Dermis microvascular lymphatic vessel endothelial cell (primary cell): ENCODE data around the gene CYP17A1. TPM values are rescaled to one million over a fixed set of nuclear protein-coding genes. Genes with fewer than 3 reads are reported as not detected.
"Not testable (repeated sequence)": the region's sequence is repeated elsewhere in the genome, so short reads cannot be mapped to it uniquely, and the experiment has no call there.

Source experiments
- DNase-seq, 2 donors: peaks; one replicate each; pipeline versions ENCODE4 v3.0.0 to v3.0.0-alpha.2; 2010; ENCODE audit warnings: low read depth in 2 of 2
- total RNA-seq: library from RNA; depleted of rRNA; stranded (reverse); fragments of >200 nt; gene quantifications from 2 replicates; pipeline ENCODE4 v1.2.1, GENCODE V29; 2014

CYP17A1 gene, protein sequence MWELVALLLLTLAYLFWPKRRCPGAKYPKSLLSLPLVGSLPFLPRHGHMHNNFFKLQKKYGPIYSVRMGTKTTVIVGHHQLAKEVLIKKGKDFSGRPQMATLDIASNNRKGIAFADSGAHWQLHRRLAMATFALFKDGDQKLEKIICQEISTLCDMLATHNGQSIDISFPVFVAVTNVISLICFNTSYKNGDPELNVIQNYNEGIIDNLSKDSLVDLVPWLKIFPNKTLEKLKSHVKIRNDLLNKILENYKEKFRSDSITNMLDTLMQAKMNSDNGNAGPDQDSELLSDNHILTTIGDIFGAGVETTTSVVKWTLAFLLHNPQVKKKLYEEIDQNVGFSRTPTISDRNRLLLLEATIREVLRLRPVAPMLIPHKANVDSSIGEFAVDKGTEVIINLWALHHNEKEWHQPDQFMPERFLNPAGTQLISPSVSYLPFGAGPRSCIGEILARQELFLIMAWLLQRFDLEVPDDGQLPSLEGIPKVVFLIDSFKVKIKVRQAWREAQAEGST
- under 0.01 TPM in 1 of 2 replicates, not detected in the other for total RNA-seq

DNA sequence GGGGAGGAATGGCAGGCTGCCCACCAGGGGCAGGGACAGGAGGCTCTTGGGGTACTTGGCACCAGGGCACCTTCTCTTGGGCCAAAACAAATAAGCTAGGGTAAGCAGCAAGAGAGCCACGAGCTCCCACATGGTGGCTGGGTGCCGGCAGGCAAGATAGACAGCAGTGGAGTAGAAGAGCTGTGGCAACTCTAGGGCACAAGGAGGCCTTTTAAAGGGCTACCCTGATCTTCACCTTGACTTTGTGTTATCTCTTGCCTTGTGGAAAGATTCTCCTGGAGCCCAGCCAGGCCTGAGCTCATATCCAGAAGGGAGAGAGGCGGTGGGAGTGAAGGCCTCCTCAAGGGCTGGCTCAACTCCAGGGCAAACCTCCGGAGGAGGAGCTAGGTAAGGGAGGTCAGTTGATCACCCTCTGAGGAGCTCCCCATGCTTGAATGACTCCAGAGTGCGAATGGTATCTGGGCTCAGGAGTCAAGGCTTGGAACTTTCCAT is at the start of gene CYP17A1:
Gene CYP17A1, minus strand, starts transcription at position 184 of the 492 bp plus-strand sequence. Its CDS starts 52 bp downstream, at position 132.
- DNase-seq = no peak

DNA sequence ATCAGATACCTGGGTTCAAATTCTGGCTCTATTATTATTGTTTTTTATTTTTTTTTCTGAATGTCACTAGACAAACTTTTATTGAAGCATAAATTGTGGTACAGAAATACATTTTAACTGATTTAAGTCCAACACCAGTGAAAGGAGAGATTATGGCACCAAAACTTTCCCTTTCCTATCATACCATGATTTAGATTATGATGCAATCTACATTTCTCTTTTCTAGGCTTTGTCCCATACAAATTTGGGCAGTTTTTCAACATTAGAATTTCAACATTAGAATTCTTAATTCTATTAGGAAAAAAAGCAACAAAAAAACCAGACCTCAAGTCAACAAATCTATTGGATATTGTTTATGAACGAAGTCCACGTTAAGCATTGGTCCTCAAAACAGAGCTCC is 43.0 kb upstream of the CYP17A1 start:
- DNase-seq = no peak

DNA sequence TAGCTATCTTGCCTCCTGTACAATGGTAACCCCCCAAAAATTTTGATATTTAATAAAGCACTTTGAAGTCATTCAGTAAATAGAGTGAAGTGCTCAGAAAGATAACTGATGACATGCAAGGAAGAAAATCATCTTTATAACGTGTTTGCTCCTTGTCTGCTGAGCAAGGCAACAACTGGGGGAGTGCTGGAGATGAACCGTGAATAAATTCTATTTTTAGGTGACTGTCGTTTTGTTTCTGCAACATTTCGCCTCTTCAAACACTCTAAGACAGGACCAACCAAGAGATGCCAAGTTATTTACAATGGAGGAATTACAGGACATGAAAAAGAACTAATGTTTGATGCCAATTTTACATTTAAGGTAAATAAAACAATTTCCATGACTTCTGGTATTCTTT is 41.4 kb upstream of the CYP17A1 start:
- no peak for DNase-seq

DNA sequence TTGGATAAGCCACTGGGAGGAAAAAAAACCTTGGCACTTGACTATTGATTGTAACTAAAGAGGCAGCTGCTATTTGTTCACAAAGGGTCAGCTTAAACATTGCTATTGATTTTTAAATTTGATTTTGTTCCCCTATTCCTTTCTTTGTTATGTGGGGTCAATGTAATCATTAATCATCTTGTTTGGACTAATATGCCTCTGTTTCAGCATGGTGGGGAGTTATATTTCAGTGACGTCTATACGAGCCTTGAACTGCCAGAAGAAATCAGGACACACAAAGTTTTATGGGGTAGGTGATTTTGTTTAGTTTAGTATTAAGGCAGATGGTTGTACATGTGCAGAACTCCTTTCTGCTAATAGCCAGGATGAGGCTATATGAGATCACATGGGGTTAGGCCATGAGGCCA is 39.5 kb upstream of the CYP17A1 start:
- DNase-seq = no peak

DNA sequence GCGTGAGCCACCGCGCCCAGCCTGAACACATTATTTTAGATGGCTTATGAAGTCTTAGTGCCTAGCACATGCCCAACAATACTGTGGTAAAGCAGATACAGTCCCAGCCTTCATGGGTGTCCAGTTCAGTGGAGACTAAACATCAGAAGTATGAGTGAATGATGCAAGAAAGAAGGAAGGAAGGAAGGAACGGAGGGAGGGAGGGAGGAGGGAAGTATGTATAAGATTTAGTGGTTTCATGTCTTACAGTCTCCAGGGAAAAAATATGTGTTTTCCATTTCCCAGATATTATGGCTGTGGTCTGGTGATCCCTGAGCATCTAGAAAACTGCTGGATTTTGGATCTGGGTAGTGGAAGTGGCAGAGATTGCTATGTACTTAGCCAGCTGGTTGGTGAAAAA is 35.0 kb upstream of the CYP17A1 start:
- no peak for DNase-seq

DNA sequence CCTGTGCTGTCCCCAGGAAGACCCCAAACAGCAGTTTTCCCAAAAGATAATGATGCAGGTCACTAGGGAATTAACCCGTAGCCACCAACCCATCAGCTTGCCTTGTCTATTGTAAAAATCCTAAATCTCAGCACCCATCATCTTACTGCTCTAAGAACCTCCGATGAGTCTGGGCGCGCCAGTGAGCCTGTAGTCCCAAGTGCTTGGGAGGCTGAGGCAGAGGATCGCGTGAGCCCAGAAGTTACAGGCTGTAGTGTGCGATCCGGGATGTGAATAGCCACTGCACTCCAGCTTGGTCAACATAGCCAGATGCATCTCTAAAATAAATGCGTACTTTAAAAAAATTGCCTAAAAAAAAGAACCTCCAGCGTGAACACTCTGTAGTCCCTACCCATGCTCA is 33.0 kb upstream of the CYP17A1 start:
- DNase-seq = no peak

DNA sequence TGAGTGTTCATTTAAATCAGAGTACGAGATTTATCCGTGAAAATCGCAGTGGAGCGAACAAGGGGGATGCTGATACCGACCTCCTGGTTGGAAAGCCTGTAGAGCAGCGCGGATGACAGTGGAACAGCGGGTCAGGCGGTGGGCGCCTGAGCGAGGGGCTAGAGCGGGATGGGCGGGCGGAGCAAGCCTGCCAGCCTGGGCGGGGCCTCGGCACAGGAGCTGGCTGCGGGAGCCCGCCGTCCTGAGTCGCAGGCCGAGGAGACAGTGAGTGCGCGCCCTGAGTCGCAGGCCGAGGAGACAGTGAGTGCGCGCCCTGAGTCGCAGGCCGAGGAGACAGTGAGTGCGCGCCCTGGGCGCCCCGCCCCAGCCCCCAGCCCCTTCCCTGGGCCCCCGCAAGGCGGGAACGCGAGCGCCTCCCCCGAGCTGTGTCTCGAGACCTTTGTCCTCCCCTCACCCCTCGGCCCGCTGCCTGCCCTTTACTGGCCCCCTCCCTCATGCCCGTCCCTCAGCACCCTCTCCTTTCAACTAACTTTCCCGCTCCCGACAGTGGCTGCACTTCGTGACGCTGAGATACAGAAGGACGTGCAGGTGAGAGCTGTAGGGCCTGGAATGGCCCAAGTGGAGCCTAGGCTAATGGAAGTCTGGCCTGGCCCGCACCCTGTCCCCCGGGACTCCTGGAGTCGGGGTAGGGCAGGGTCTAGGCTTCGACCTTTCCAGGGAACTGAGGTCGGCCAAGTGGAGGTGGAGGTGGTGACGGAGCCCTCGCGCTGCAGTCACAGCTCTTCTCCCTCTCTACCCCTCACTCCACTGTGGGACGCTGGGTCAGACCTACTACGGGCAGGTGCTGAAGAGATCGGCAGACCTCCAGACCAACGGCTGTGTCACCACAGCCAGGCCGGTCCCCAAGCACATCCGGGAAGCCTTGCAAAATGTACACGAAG is 32.3 kb upstream of the CYP17A1 start, which contains the start of gene AS3MT:
Gene AS3MT, plus strand, starts transcription at position 213 of the 941 bp plus-strand sequence. Its CDS starts 123 bp downstream, at position 336.
- peak in 1 of 2 donors; percentile 29 for DNase-seq

DNA sequence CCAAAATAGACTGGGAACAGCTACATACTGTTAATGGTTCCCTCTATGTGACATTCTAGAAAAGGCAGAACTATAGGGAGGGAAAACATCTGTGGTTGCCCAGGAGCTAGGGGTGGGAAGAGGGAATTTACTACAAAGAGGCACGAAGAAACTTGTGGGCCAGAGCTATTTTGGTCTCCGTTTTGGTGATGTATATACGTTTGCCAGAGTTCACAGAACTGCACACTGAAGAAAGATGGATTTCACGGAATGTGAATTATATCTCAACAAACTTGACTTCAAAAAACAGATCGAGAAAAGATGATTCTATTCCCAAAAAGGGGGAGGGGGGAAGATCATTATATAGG is 31.7 kb upstream of the CYP17A1 start:
- DNase-seq = no peak

DNA sequence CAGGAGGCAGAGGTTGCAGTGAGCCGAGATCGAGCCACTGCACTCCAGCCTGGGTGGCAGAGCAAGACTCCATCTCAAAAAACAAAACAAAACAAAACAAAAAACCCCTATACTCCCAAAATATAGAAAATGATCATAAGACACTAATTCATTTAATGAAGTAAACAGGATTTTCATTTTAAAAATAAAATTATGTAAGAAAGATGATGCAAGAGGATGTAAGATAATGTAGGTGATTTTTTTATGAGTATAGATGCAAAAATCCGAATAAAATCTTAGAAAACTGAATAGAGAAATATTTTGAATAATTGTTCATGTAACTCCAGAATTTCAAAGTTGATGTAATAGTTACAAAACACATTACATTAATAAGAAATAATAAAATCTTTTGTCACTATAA is 28.4 kb upstream of the CYP17A1 start:
- DNase-seq = no peak

DNA sequence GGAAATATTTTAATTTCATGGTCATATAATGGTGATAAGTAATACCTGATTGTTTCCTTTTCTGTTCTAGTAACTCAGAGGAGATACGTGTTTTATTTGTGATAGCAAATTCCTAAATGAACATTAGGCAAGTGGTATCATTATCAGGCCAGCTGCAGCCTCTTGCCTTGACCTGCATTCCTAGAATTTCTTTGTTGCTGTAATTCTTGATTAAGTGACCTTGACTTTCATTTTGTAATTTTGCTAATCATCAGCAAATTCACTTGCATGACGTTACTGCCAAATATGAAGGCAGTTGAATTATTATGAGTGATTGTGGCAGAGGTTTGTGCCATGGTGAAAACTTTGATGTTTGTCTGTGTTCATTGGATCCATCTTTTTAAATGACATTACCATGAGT is 26.4 kb upstream of the CYP17A1 start:
- DNase-seq = no peak

DNA sequence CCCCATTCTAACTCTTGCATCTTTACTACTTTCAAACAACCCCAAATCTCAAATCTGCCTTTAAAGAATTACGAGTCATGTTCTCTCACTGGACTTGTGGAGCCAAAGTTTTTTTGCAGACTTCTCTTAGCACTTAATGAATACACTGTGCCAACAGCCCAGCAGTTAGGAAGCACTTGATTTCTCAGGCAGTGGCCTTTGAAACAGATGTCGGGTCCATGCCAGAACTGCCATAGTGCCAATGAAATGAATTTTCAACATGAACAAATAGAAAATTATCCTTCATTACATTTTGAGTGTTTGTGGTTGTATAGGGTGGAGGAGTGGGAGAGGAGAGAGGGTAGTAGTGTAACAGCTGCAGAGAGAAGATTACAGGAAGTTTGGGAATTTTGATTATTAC is 22.7 kb upstream of the CYP17A1 start:
- no peak for DNase-seq

DNA sequence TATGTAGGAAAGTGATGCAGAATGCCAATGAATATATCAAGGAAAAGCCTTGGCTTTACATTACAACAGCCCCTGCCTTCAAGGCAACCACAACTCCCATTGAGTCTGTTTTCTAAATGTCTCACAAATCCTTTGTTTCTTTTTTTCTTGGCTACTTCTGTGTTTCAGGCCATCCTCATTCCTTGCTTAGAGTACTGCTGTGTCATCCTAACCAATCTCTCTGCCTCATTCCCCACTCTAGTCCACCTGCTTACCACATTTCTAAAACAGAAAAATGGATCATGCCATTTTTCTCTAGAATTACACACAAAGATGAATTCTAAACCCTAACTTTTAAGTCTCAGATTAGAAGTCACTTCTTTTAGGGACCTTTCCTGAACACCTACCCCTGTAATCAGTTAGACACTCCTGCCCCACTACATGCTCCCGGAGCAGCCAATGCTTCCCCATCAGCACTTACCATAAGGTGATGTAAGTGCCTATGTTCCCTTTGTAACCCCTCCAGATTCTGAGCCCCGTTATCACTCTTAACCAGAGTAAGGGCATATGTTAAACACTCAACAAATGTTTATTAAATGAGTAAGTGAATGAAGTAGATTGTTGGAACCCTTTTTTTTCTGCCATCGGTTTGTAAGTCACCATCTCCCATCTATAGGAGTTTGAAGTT is 19.7 kb upstream of the CYP17A1 start:
- DNase-seq = no peak

DNA sequence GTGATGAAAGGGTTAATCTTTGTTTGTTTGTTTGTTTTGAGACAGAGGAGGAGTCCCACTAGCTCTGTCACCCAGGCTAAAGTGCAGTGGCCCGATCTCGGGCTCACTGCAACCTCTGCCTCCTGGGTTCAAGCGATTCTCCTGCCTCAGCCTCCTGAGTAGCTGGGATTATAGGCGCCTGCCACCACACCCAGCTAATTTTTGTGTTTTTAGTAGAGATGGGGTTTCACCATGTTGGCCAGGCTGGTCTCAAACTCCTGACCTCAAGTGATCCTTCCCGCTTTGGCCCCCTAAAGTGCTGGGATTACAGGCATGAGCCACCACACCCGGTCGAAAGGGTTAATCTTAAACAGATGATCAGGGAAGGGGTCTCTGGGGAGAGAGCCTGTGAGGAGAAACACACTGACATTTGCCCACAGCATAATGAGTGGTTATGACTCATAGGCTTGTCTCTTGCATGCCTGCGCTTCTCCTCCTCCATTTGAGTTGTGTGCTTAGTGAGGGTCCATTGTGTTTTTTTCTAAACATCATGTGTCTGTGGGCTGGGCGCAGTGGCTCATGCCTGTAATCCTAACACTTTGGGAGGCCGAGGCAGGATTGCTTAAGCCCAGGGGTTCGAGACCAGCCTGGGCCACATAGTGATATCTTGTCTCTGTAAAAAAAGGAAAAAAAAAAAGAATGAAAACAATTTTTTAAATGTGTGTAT is 18.7 kb upstream of the CYP17A1 start:
- DNase-seq = peak in 1 of 2 donors; percentile 77

DNA sequence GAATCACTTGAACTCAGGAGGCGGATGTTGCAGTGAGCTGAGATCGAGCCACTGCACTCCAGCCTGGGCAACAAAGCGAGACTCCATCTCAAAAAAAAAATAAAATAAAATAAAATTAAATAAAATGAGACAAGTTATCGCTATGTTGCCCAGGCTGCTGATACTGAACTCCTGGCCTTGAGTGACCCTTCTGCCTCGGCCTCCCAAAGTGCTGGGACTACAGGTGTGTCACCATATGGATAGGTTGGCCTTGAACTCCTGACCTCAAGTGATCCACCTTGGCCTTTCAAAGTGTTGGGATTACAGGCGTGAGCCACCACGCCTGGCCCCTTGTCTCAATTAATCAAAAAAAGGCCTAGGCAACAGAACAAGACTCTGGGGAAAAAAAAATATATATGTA is 16.0 kb upstream of the CYP17A1 start:
- DNase-seq = not testable (repeated sequence)

DNA sequence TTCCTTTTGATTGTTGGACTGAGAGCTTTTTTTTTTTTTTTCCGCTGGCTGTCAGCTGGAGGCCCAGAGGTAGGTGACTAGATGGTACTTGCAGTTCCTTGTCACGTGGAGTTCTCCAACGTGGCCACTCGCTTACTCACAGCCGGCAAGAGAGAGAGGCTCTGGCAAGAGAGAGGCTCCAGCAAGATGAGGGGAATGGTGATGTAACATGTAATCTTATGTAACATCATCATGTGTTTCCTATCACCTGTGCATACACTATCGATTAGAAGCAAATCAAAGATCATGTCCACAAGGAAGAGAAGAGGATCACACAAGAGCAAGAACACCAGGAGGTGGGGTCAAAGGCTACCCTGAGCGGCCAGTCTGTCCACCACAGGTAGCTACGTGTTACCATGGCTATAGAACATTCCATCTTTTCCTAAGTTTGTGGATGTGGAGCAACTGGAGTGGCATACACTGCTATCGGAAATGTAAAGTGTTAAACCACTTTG is 12.9 kb upstream of the CYP17A1 start:
- DNase-seq = no peak

DNA sequence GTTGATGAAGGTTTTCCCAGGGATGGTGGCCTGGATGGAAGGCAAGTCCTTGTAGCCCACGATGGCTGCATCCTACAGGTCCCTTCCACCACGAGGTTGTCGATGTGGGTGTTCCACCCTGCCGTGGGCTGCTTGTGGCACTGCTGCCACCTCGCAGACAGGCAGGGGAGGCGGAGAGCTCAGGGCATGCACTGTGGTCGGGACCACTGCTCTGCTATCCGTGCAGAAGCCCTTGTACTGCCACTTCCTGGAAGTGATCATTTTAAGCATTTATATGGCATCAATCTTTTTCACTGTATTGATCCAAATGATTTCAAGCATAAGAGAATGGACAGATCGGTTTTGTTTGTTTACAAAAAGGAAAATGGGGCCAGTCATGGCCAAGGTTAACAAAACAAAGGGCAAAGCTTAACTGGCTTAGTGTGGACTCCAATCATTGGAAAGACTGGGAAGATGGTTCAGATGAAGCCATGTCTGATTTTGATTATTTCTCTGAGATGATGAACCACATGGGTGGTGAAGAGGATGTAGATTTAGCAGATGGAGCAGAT is 8.2 kb upstream of the CYP17A1 start:
- no peak for DNase-seq

DNA sequence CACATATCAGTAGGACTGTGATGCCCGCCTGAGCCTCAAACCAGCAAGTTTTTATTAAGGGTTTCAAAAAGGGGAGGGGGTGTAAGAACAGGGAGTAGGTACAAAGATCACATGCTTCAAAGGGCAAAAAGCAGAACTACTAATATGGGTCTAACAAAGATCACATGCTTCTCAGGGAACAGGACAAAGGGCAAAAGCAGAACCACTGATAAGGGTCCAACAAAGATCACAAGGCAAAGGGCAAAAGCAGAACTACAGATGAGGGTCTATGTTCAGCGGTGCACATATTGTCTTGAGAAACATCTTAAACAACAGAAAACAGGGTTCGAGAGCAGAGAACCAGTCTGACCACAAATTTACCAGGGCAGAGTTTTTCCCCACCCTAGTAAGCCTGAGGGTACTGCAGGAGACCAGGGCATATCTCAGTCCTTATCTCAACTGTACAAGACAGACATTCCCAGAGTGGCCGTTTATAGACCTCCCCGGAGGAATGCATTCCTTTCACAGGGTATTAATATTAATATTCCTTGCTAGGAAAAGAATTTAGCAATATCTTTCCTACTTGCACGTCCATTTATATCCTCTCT is 7.1 kb upstream of the CYP17A1 start:
- DNase-seq = not testable (repeated sequence)

DNA sequence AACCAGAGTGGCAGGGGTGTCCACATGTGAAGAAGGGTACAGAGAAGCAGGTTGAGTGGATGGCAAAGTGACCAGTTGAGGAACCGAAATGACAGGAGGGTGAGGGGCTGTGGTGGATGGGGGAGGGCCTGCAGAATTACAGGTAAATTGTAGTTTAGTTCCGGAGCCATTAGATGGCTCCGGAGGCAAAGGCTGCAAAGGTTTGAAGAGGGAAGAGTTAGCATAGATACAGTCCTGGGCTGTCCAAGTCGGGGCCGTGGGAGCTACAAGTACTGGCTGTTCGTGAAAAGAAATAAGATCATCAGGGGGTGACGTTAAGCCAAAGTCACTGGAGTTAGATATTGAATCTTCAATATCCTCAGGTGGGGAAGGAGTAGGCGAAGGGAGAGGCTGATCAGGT is 5.9 kb upstream of the CYP17A1 start:
- not testable (repeated sequence) for DNase-seq

DNA sequence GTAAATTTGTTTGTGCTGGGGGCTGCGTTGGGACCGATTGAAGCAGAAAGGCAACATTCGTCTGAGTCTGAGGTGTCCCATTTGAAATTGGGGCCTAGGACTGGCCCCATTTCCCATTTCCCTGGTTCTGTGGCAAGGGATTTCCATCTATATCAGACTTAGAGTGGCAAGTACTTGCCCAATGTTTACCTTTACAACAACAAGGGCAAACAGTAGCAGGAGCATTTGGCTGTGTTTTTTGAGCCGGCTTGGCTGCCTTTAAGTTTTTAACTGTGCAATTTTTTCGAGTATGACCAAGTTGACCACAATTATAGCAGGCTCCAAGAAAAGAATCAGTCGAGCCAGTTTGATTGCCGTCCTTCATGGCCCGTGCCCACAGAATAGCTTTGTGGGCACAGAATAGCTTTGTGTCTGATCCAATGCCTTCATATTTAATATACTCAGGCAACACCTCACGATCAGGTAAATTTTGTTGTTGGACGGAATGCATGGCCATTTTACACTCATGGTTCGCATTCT is 4.7 kb upstream of the CYP17A1 start:
- no peak for DNase-seq
